DND-41 (cell line): Measurements from ENCODE around the gene SPSB1.
A peak's percentile ranks its signal among the peaks of the same experiment; 100 is the strongest.

ENCODE experiments used
- ATAC-seq: fragments of 200-7000 bp; cut with Tn5 transposase; 3 replicates; pipeline ENCODE4 v1.9.1; 2021; ENCODE audit warnings: low read depth; ENCODE audit not compliant: insufficient read depth
- DNase-seq: peaks from one replicate; pipeline ENCODE4 v3.0.0-alpha.2; 2020
- H2AFZ ChIP-seq: 2 replicates; pipeline ENCODE4 v1.6.0; 2012; ENCODE audit warnings: low read depth, low read length
- H3K27ac ChIP-seq: 2 replicates; pipeline ENCODE4 v1.5.1; 2012; ENCODE audit warnings: low read length, inconsistent platforms
- H3K27me3 ChIP-seq: fragments of 200-600 bp; sonication (generic); 2 replicates; pipeline ENCODE4 v1.6.0; 2012; ENCODE audit warnings: low read length, mild to moderate bottlenecking, inconsistent platforms; ENCODE audit not compliant: insufficient read depth, poor library complexity
- H3K36me3 ChIP-seq: 2 replicates; pipeline ENCODE4 v1.5.1; 2012; ENCODE audit warnings: low read length, inconsistent platforms; ENCODE audit not compliant: insufficient read depth
- H3K4me1 ChIP-seq: 2 replicates; pipeline ENCODE4 v1.5.1; 2012; ENCODE audit warnings: mild to moderate bottlenecking, low read length; ENCODE audit not compliant: insufficient read depth
- H3K4me2 ChIP-seq: 2 replicates; pipeline ENCODE4 v1.6.0; 2012; ENCODE audit warnings: mild to moderate bottlenecking, moderate library complexity, low read length, inconsistent platforms; ENCODE audit not compliant: insufficient read depth
- H3K4me3 ChIP-seq, 2 experiments: fragments of 200-600 bp in 1 of 2; shearing (Covaris generic) in 1 of 2; 2 replicates each; pipeline ENCODE4 v1.5.1; 2012 to 2016; ENCODE audit warnings: inconsistent platforms in 2 of 2, low read length in 2 of 2, mild to moderate bottlenecking in 2 of 2, low read depth in 1 of 2, moderate library complexity in 1 of 2
- H3K79me2 ChIP-seq: 2 replicates; pipeline ENCODE4 v1.6.0; 2012; ENCODE audit warnings: low read length, inconsistent platforms; ENCODE audit not compliant: insufficient read depth
- H3K9ac ChIP-seq: 2 replicates; pipeline ENCODE4 v1.6.0; 2012; ENCODE audit warnings: low read depth, mild to moderate bottlenecking, inconsistent platforms, low read length, moderate library complexity
- H3K9me3 ChIP-seq: 2 replicates; pipeline ENCODE4 v1.5.1; 2012; ENCODE audit warnings: low read length, moderate library complexity, mild to moderate bottlenecking, inconsistent platforms; ENCODE audit not compliant: insufficient read depth, severe bottlenecking
- H4K20me1 ChIP-seq: 2 replicates; pipeline ENCODE4 v1.6.0; 2012; ENCODE audit warnings: low read length; ENCODE audit not compliant: insufficient read depth
- EZH2 ChIP-seq: IDR thresholded peaks from 3 replicates; pipeline ENCODE4 v1.6.1; 2012; ENCODE audit warnings: borderline replicate concordance, low read depth, mild to moderate bottlenecking, moderate library complexity, low read length, inconsistent platforms; ENCODE audit not compliant: severe bottlenecking
- TF ChIP-seq, protein P1 (sequence below): IDR thresholded peaks from 2 replicates; pipeline ENCODE4 v1.5.1; 2012; ENCODE audit warnings: borderline replicate concordance, low read length, moderate library complexity, mild to moderate bottlenecking; ENCODE audit not compliant: poor library complexity, severe bottlenecking; ENCODE audit errors: extremely low read depth

The SPSB1 gene

GRCh38 chr1:9278585-9279153 lies 14.0 kb upstream of the SPSB1 start:
- Histone ChIP-seq H3K4me2 (peak overlapping the region; percentile 54), H3K9me3 (no peaks in the 10 kb centered on the region), H3K4me3 (peak overlapping the region in 1 of 2 experiments; percentile 30; a peak in 1 of 4 replicates), H3K36me3 (no peaks in the 10 kb centered on the region), H3K4me1 (peaks cover 76% of the 10 kb centered on the region), H2AFZ (peak overlapping the region; percentile 40; the same call in 1 of the 2 replicates), H3K79me2 (no peaks in the 10 kb centered on the region), H3K9ac (peak overlapping the region; percentile 55), H3K27me3 (no peaks in the 10 kb centered on the region), H3K27ac (peak overlapping the region; percentile 99), H4K20me1 (no peaks in the 10 kb centered on the region)
- DNase-seq, result peak; percentile 35
- TF ChIP-seq, protein P1, sequence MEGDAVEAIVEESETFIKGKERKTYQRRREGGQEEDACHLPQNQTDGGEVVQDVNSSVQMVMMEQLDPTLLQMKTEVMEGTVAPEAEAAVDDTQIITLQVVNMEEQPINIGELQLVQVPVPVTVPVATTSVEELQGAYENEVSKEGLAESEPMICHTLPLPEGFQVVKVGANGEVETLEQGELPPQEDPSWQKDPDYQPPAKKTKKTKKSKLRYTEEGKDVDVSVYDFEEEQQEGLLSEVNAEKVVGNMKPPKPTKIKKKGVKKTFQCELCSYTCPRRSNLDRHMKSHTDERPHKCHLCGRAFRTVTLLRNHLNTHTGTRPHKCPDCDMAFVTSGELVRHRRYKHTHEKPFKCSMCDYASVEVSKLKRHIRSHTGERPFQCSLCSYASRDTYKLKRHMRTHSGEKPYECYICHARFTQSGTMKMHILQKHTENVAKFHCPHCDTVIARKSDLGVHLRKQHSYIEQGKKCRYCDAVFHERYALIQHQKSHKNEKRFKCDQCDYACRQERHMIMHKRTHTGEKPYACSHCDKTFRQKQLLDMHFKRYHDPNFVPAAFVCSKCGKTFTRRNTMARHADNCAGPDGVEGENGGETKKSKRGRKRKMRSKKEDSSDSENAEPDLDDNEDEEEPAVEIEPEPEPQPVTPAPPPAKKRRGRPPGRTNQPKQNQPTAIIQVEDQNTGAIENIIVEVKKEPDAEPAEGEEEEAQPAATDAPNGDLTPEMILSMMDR, result no peak
- TF ChIP-seq EZH2, result no peak
- ATAC-seq, result peak; percentile 1; the same call in 1 of the 3 replicates

GRCh38 chr1:9279172-9279840 lies 13.4 kb upstream of the SPSB1 start:
- DNase-seq, result peak; percentile 91
- Histone ChIP-seq H2AFZ (peak overlapping the region; percentile 60), H3K79me2 (no peaks in the 10 kb centered on the region), H3K36me3 (no peaks in the 10 kb centered on the region), H3K4me3 (peak overlapping the region in 1 of 2 experiments; percentile 33; a peak in 2 of 4 replicates), H3K4me2 (peak overlapping the region; percentile 54), H4K20me1 (no peaks in the 10 kb centered on the region), H3K9ac (peak overlapping the region; percentile 55), H3K27me3 (no peaks in the 10 kb centered on the region), H3K4me1 (peaks cover 83% of the 10 kb centered on the region), H3K9me3 (no peaks in the 10 kb centered on the region), H3K27ac (peak overlapping the region; percentile 99)
- TF ChIP-seq, protein P1, result no peak
- no peak for TF ChIP-seq EZH2
- ATAC-seq, result peak; percentile 80

DNA sequence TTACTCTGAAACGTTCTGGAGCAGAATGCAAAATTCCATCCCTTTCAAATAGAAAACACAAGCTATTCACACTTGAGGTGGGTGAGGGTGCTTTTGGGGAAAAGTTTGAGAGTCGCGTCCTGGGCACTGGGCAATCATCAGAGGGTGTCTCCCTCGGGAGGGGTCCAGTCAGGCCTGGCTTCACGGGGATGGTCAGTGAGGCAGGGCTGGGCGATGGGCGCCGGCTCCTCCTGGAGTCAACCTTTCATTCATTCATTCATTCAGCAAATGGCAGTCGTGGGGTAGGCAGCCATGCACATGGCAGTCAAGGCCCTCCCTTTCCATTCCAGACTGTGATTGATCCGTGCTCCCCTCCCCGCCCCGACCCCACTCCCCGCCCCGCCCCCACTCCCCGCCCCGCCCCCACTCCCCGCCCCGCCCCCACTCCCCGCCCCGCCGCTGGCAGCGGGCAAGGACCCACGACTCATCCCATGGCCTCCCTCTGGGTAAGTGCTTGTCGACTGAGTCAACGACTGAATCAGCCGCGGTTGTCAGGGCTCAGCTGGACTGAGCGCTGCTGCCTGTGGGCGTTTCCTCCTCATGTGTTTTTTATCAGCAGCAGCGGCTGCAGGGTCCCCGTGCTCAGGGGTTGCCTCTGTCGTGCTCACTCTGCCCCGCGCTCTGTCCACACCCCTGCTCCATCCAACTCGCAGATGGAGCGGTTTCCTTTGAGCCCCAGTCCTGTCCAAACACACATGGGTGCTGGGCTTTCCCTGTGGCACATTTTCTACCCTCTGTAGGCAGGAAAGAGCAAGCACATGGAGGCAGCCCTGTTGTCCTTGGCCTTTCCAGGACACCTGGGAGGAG lies 12.5 kb upstream of the SPSB1 start:
- Histone ChIP-seq H3K79me2 (no peaks in the 10 kb centered on the region), H4K20me1 (no peaks in the 10 kb centered on the region), H2AFZ (no peak overlapping the region), H3K4me2 (peak overlapping the region; percentile 54; the same call in 1 of the 2 replicates), H3K36me3 (no peaks in the 10 kb centered on the region), H3K9ac (peak overlapping the region; percentile 55), H3K4me1 (peaks cover 81% of the 10 kb centered on the region), H3K9me3 (no peaks in the 10 kb centered on the region), H3K27me3 (no peaks in the 10 kb centered on the region), H3K27ac (peak overlapping the region; percentile 99), H3K4me3 (no peak overlapping the region)
- no peak for TF ChIP-seq EZH2
- TF ChIP-seq, protein P1, result no peak
- DNase-seq, result peak; percentile 72
- ATAC-seq, result peak; percentile 30
